Posterior cingulate gyrus (tissue), 11 donors: ENCODE measurements around the gene L3MBTL4.
"Not testable (repeated sequence)": the region's sequence is repeated elsewhere in the genome, so short reads cannot be mapped to it uniquely, and the experiment has no call there.

Experiments used
- DNase-seq, 10 donors: peaks; one replicate each; pipeline versions ENCODE4 v3.0.0 to v3.0.0-alpha.2; 2020 to 2021; ENCODE audit warnings: mixed read lengths in 3 of 10
- intact Hi-C: fragments of 100-400 bp; cut with DNase I; formaldehyde crosslinking; loops from one replicate; pipeline ENCODE4 v1.15.1; 2023

L3MBTL4 gene

DNA sequence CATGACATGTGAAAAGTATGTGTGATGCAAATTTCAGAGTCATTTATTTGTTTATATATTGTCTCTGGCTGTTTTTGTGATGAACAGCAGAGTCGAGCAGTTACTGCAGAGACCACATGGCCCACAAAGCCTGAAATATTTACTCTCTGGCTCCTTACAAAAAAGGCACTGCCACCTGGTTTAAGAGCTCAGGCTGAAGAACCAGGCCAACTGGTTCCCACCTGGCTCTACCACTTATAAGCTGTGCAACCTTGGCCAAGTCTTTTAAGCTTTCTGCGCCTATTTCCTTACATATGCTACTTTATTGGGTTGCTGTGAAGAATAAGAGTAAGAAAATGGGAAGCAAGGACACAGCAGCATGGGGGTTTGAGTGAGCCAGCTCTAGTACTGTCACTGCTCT lies 207.6 kb downstream of the L3MBTL4 start:
- intact Hi-C loops = no loop called here
- no peak for DNase-seq

DNA sequence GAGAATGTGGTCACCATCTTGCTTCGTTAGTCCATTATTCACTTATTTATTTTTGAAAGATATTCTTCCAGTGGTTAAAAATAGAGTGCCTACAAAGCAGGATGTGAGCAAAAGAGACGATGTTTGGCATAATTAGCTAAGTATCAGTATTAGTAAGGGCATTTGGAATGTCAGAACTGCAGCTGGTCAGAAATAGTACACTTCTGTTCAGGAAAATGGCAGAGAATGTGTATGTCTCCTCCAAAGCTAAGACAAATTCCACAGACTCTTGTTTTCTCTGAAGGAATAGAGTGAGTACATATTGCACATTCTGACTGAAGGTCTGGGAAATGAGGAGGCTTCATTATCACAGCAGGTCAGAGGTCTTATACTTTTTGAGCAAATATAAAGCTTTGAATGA lies 209.0 kb downstream of the L3MBTL4 start:
- intact Hi-C loops = no loop called here
- no peak for DNase-seq

DNA sequence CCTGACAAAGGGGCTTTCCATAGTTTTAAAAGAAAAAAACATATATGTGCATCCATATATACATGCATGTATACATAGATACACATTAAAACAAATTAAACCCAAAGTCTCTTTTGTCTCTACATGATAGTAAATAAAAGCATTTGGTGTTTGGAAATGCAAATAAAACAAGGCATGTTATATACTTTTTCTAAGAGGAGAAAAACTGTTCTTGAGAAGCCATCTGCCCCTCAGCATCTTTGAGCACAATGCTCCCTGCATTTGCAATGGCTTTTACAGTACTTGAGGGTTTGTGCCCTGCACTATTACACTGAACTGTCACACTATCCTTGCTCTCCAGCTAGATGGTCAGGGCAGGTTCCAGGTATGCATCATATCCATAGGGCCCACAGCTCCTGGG lies 210.2 kb downstream of the L3MBTL4 start:
- no peak for DNase-seq
- intact Hi-C loops = no loop called here

DNA sequence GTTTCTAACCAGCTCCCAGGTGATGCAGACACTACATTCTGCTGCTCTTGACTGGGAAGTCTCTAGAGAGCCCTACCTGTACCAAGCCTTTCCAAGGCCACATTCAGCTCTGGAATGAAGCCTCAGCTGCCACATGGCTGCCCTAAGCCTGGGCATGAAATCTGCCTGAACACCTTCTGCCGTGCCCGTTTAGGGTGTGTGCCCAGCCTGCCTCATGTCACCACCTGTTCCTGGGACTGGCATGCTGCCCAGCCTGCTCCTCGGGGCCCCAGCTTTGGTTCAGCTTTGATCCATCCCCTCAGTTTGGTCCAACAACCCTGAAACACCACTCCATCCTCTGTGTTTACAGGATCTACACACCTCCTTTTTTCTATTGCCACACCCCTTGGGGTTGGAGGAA lies 210.9 kb downstream of the L3MBTL4 start:
- intact Hi-C loops = no loop called here
- DNase-seq = peak in 1 of 10 donors; percentile 59

DNA sequence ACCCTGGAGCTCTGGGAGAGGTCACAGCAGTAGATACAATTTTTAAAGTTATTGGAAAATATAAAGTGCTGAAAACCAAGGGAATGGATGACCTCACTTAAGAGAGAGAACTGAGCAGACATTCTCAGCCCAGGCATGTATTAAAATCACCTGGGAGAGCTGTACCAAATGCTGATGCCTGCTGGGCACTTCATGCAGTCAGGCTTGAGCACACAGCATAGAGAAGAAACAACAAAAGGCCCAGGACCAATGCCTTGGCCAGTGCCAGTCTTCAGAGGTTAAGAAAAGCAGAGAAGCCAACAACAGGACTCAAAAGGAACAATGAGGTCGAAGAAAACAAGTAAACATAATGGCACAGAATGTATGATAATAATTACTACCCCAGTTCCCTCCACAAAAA lies 211.8 kb downstream of the L3MBTL4 start:
- no peak for DNase-seq
- intact Hi-C loops = no loop called here

DNA sequence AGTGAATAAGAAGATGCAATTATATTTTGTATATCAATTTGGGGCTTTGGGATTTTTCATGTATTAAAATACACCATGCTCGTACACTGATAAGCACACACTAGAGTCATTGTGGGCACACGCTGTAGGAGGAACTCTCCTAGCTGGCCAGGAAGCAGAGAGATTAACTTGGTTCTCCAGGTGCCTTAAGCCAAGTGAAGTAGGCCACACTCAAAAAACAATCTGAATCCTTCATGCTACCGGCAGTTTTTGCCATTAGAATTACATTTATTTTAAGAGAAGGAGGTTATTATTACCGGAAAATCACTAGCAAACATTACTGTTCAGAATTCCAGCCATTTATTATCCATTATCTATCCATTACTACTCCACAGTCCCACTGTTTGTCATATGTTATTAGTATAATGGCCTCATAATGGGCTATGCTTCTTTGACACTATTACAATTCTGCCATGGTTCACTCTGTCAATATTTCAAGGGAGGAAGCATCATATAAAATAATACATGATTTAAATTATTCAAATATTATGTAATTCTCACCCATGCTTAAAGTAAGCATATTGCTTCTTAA lies 214.4 kb downstream of the L3MBTL4 start:
- intact Hi-C loops = no loop called here
- no peak for DNase-seq

DNA sequence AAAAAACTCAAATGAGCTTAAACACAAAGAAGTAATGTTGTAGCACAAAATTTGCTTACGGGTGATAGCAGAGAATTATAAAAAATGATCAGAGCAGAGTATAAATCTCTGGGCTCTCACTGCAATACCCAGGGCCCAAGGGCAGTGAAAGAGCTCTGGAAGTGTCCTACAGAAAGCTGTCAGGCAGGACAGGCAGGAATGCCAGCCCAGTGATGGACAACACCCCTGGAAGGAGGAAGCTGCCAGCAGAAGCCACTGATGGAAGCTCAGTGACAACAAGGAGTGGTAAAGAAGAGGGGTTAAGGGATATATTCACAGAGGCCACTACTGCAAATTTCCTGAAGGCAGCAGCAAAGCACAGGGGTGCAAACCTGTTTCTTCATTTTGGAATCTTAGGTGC lies 214.9 kb downstream of the L3MBTL4 start:
- DNase-seq = no peak
- intact Hi-C loops = no loop called here

DNA sequence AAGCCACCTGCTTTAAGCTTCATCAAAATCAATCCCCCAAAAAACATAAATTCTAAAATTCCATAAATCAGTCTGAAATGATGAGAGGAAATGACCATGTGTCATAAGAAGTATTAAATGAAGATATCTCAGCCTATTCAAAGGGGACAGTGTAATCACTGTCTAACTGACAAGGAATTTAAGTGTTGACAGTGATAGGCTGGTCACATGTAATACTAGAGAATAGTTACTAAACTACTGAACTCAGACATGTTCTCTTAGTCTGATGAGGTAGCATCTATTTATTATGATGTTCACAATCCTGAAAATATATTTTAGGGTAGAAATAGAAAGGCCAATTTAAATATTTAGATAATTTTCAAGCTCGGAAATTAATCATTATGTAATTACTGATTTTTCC lies 216.1 kb downstream of the L3MBTL4 start:
- intact Hi-C loops = no loop called here
- no peak for DNase-seq

DNA sequence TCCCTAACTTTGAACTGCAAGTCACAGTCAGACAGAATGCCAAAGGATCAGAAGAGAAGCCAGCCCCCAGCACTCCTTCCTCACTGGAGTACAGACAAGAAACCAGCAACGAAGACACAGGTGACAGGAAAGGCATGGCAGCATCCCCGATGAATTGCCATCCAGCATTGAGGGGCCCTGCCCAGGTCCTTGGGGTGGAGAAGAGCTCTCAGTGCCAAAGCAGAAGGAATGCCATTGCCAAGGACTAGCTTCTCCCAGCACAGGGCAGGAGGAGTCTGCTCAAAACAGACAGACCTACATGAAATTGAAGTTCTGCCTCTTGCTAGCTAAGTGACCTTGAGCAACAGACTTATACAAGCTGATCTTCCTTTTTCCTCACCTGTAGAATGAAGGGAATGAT lies 220.1 kb downstream of the L3MBTL4 start:
- DNase-seq = peak in 1 of 10 donors; percentile 61
- intact Hi-C loops = no loop called here

DNA sequence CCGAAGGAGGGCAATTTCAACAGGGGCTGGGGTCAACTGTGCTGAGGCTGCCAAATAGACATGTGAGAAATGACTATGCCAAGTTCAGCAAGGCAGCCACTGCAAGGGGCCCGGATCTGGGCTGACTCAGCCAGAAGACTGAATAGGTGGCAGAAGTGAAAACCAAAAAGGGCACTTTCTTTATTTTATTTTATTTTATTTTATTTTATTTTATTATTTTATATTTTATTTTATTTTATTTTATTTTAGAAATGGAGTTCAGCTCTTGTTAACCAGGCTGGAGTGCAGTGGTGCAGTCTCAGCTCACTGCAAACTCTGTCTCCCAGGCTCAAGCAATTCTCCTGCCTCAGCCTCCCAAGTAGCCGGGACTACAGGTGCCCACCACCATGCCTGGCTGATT lies 228.9 kb downstream of the L3MBTL4 start:
- DNase-seq, intact Hi-C loops: not testable (repeated sequence)

DNA sequence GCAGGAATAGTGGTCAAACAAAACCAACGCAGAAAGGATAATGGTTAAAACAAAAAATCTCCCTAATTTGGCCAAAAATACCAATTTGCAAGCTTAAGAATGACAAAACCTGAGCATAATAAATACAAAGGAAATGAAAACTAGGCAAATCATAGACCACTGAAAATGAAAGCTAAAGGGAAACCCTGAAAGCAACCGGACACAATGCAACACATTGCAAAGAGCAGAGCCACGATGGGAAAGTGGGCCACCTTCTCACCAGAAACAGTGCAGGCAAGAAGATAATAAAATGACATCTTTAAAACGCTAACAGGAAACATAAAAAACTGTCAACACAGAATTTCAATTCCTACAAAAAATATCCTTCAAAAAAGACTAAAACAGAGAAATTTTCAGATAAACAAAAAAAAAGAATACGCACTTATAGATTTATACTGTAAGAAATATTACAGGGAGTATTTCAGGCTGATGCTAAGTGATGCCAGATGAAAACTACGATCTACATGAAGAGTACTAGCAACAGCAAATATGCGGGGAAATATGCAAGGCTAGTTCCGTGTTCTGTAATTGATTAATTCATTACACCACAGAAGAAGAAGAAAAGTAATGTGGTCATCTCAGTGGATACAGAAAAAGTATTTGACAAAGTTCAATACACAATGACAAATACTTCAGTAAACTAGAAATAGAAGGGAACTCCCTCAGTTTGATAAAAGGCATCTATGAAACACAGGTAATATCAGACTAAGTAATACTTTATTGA lies 239.5 kb downstream of the L3MBTL4 start:
- DNase-seq = no peak
- intact Hi-C loops = no loop called here

DNA sequence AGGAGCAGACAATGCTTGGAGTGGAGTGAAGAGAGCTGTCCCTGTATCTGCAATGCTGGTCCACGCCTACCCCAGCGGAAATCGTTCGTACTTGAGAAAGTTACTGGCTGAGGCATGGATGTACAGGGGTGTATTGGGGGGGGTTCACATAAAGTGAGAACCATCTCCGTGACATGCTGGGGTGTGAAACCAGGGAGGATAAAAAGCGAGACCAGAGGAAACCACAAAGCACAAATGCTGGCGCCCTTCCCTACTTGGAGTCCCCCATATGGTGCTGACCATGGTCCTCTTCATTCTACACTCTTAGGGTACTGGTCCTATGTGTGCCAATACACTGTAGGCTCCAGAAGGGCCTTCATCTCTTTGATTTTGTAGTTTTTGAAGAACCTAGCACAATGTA lies 244.1 kb downstream of the L3MBTL4 start:
- intact Hi-C loops = no loop called here
- no peak for DNase-seq

DNA sequence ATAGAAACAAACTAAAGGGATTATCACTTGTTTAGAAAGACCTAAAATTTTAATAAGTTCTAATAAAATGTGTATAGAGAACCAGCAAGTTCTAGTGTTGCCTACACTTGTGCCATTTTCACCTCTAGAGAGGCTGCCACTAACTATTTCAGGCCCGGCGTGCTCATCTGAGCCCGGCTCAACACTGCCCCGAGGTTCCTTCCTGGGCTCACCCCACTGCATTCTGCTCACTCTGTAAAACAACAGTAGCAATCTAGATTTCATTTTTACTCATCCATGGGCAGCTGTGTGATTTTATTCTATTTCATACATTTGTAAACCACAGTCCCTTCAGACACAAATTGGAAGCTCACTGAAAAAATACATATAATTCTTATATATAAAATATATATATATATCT lies 253.2 kb downstream of the L3MBTL4 start:
- intact Hi-C loops = no loop called here
- peak in 1 of 10 donors; percentile 65 for DNase-seq

DNA sequence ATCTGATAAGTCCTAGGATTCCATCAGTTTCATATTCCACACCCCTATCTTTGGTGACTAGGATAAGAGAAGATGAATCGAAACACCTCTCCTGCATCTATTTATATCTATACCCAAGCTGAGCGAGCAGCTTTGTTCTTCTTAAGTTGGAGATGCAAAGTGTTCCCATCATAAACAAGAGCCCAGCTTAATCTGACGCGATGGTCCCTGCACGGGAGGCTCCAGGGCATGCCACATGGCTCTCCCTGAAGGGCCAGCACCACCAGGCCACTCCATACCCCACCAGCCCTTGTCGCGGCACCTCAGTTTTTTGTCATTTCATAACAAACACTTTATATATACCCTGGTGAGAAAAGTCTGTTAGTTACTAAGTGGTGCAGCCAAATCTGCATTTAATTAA lies 255.3 kb downstream of the L3MBTL4 start:
- no peak for DNase-seq
- intact Hi-C loops = no loop called here

DNA sequence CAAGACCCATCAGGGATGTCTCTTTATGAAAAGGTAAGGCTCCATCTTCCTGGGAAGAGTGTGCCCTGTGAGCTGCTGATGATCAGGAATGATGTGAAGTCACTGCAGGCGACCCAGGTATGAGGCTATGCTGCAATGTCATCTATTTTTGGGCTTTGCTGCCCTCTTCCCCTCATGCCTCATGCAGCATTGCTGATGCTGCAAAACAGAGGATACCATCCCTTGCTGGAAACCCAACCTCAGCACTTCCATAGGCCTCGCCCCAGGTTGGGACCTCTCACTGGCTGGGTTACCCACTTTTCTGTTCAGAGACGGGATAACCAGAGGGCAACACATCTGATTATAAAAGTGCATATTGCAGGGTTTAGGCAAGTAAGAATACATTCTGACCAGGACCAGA lies 255.8 kb downstream of the L3MBTL4 start:
- DNase-seq = no peak
- intact Hi-C loops = no loop called here

DNA sequence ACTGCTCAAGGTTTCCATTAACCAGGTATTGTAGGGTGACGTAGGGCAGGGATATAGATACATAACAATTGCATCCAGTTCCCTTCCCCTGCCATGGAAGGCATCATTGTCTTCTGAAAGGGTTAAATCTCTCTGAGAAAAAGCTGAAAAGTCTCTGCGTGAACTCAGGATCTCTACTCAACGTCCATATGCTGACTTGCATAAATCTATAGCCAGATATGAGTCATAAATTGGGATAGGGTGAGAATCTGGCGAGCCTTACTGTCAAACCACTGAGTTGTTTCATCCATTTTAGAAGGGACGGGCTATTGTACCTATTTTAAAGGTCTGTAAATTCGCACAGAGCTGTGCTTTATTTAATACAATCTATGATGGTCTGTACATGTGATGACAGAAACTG lies 258.3 kb downstream of the L3MBTL4 start:
- intact Hi-C loops = no loop called here
- no peak for DNase-seq

DNA sequence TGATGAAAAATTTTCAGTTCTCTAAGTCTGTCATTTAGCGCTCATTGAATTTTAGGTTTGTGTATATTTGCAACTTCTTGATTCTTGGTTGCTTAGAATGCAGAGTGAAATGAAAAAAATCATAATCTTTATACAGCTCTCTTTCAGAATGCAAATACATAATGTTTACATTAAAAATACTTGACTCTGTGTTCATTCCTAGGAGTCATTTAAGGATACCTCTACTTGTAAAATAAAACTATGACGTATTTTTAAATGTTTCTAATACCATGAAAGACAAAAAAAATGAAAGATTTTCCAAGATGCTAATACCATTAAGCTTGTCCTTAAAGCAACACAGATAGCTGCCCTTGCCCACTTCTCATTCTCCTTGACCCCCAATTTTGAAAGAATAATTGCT lies 259.0 kb downstream of the L3MBTL4 start:
- intact Hi-C loops = no loop called here
- no peak for DNase-seq

DNA sequence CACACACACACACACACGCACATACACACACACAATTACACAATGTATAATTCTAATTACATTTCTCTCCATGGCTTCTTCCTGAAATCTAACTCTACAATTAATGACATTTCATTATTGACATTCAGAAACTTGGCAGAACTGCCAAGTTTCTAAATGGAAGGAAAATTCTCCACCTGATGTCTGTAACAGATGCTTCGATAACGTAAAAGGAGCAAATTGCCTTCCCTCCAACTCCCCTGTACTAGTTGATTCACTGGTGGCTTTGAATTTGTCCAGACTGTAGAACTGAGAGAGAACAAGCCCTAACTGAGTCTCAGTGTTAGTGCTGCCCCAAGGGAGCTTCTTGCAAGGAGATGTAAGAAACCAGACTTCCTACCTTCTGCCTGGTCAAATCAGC lies 264.3 kb downstream of the L3MBTL4 start:
- intact Hi-C loops = no loop called here
- DNase-seq = no peak

DNA sequence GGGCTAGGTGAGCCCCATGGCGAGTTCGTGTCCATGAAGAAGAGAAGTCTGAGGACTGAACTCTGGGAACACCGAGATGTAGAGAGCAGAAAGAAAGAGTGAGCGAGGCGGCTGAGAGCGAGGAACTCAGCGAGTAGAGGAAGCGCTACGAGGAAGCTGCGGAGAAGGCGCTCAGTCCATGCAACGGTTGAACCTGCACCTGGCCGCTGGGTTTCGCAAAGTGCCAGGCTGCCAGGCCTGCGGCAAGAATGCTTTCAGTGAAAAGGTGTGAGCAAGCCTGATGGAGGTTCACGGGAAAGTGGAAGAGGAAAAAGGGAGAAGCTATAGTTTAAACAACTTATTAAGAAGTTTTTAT lies 268.4 kb downstream of the L3MBTL4 start:
- DNase-seq = peak in 1 of 10 donors; percentile 76
- intact Hi-C loops = no loop called here

DNA sequence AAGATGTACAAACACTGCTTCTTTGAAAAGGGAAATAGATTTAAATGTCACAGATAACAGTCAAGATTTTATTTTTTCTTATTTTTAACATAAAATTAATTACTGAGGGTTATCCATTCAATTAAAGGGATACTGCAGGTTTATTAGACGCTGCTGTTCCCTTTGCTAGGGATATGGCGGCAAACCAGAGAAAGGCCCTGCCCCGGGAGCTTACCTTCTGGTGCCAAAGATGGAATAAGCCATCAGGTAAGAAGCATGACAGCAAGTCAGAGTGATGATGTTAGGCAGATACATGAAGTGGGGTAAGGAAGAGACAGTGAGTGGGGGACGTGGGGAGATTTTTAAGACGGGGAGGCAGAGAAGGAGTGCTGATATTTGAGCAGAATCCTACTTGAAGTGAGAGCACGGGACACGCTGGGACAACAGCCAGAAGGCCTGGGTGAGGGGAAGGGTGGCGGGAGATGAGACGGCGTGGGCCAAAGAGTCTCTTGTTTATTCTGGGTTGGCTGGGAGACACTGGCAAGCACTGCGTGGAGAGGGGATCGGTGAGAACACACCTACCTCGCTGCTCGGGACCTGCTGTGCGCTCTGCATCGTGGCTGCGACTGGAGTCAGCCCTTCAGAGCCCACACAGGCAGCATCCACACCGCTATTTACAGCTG lies 268.9 kb downstream of the L3MBTL4 start:
- intact Hi-C loops = no loop called here
- DNase-seq = peak in 2 of 10 donors; percentile 15 to 75

DNA sequence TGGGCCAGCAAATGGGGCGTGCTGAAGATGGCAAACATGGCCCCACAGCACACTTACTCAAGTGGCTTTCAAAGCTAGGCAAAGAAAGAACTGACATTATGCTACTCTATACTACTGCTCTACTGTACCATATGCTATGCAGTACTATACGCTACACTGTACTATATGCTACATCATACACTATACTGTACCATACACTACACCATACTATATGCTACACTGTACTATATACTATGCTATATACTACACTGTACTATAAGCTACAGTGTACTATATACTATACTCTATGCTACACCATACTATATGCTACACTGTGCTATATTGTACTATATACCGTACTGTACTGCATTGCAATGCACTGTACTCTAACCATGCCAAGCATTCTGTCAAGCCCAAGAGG lies 275.7 kb downstream of the L3MBTL4 start:
- DNase-seq = no peak
- intact Hi-C loops = no loop called here

DNA sequence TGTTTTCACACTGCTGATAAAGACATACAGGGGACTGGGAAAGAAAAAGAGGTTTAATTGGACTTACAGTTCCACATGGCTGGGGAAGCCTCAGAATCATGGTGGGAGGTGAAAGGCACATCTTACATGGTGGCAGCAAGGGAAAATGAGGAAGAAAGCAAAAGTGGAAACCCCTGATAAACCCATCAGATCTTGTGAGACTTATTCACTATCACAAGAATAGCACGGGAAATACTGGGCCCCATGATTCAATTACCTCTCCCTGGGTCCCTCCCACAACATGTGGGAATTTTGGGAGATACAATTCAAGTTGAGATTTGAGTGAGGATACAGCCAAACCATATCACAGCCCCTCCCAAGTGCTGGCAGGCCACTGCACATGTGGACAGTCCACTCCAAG lies 278.8 kb downstream of the L3MBTL4 start:
- DNase-seq, intact Hi-C loops: not testable (repeated sequence)
